H1 (cell line): Measurements from ENCODE around the gene LCAT. TPM values are rescaled to one million over a fixed set of nuclear protein-coding genes. Genes with fewer than 3 reads are reported as not detected.

Experiments
- CTCF ChIA-PET: fragments of 300-600 bp; sonication (Branson Sonifier 250); formaldehyde crosslinking; loops from one replicate; lab custom pipeline; 2021; ENCODE audit not compliant: partially characterized antibody; lab: Charles Lee
- POLR2A ChIA-PET: fragments of 300-600 bp; sonication (Branson Sonifier 250); formaldehyde crosslinking; loops from one replicate; lab custom pipeline; 2021; ENCODE audit warnings: inconsistent platforms; ENCODE audit not compliant: partially characterized antibody; lab: Charles Lee
- DNase-seq, 2 experiments: peaks; one replicate each; pipeline versions ENCODE4 v3.0.0 to v3.0.0-alpha.2; 2010 to 2022; ENCODE audit warnings: low spot score in 2 of 2, low read depth in 1 of 2, mixed read lengths in 1 of 2
- FAIRE-seq: peaks from 2 replicates; lab custom pipeline; 2011; peaks lifted over from hg19 to GRCh38; lab: Jason Lieb, UNC
- H2AFZ ChIP-seq: 2 replicates; pipeline ENCODE4 v1.8.1; 2012; ENCODE audit warnings: low read length, inconsistent platforms
- H2AK5ac ChIP-seq: 2 replicates; pipeline ENCODE4 v1.6.1; 2013; ENCODE audit warnings: low read depth, low read length
- H2BK120ac ChIP-seq: replicated peaks from 2 replicates; pipeline ENCODE3; 2013; ENCODE audit warnings: low read depth, low read length, inconsistent platforms
- H2BK12ac ChIP-seq: 2 replicates; pipeline ENCODE4 v1.6.1; 2013; ENCODE audit warnings: low read depth, low read length
- H2BK15ac ChIP-seq: 2 replicates; pipeline ENCODE4 v1.6.1; 2013; ENCODE audit warnings: low read length
- H2BK20ac ChIP-seq: 2 replicates; pipeline ENCODE4 v1.6.1; 2013; ENCODE audit warnings: low read length
- H2BK5ac ChIP-seq: 2 replicates; pipeline ENCODE4 v1.6.1; 2013; ENCODE audit warnings: low read depth, low read length
- H3K14ac ChIP-seq: 2 replicates; pipeline ENCODE4 v1.6.1; 2013; ENCODE audit warnings: inconsistent platforms; ENCODE audit not compliant: insufficient read length
- H3K18ac ChIP-seq: 2 replicates; pipeline ENCODE4 v1.6.1; 2013; ENCODE audit warnings: low read length; ENCODE audit errors: extremely low read depth
- H3K23ac ChIP-seq: 2 replicates; pipeline ENCODE4 v1.6.1; 2013; ENCODE audit warnings: inconsistent platforms; ENCODE audit not compliant: insufficient read length
- H3K23me2 ChIP-seq: 2 replicates; pipeline ENCODE4 v1.6.1; 2013; ENCODE audit warnings: low read depth, low read length
- H3K27ac ChIP-seq: 2 replicates; pipeline ENCODE4 v1.6.1; 2011; ENCODE audit warnings: low read depth, low read length, inconsistent platforms
- H3K27me3 ChIP-seq, 4 experiments: replicated peaks in 1 of 4; 1 replicate in 1 of 4; 2 replicates in 3 of 4; pipeline versions ENCODE4 v1.6.1 to v1.8.1; 2011 to 2013; ENCODE audit warnings: low read length in 3 of 4, mild to moderate bottlenecking in 3 of 4, inconsistent platforms in 2 of 4, mixed read lengths in 2 of 4, moderate library complexity in 1 of 4; ENCODE audit not compliant: control insufficient read depth in 3 of 4, insufficient read depth in 3 of 4; ENCODE audit errors: extremely low read depth in 1 of 4
- H3K36me3 ChIP-seq, 4 experiments: 2 replicates each; pipeline versions ENCODE4 v1.6.1 to v1.8.1; 2011 to 2013; ENCODE audit warnings: mild to moderate bottlenecking in 4 of 4, low read length in 3 of 4, moderate library complexity in 2 of 4, control low read depth in 1 of 4, inconsistent platforms in 1 of 4; ENCODE audit not compliant: insufficient read depth in 4 of 4, control insufficient read depth in 2 of 4
- H3K4ac ChIP-seq: replicated peaks from 2 replicates; pipeline ENCODE3; 2013; ENCODE audit warnings: low read length, low read depth, mixed read lengths, inconsistent platforms; ENCODE audit not compliant: insufficient read length
- H3K4me1 ChIP-seq, 4 experiments: replicated peaks in 1 of 4; 1 replicate in 1 of 4; 2 replicates in 3 of 4; pipeline versions ENCODE4 v1.6.1 to v1.8.1; 2011 to 2013; ENCODE audit warnings: low read length in 3 of 4, inconsistent platforms in 2 of 4, mixed read lengths in 1 of 4; ENCODE audit not compliant: insufficient read depth in 4 of 4, control insufficient read depth in 3 of 4
- H3K4me2 ChIP-seq, 2 experiments: 2 replicates each; pipeline versions ENCODE4 v1.6.1 to v1.8.1; 2011 to 2013; ENCODE audit warnings: low read depth in 2 of 2, low read length in 2 of 2, control low read depth in 1 of 2, inconsistent platforms in 1 of 2, mild to moderate bottlenecking in 1 of 2; ENCODE audit not compliant: insufficient read depth in 1 of 2
- H3K4me3 ChIP-seq, 4 experiments: fragments of 200-600, 300-600 bp in 1 of 4; sonication (generic), shearing (Covaris generic), sonication (Bioruptor Twin) in 1 of 4; 2 replicates each; pipeline versions ENCODE4 v1.5.1 to v1.8.1; 2011 to 2016; ENCODE audit warnings: low read length in 4 of 4, low read depth in 3 of 4, control low read depth in 2 of 4, inconsistent platforms in 2 of 4, mild to moderate bottlenecking in 2 of 4, mixed read lengths in 1 of 4, moderate library complexity in 1 of 4; ENCODE audit not compliant: insufficient read depth in 2 of 4; ENCODE audit errors: extremely low read depth in 1 of 4
- H3K56ac ChIP-seq: replicated peaks from 2 replicates; pipeline ENCODE3; 2013; ENCODE audit warnings: low read depth, mild to moderate bottlenecking, mixed read lengths, low read length, inconsistent platforms; ENCODE audit not compliant: insufficient read length
- H3K79me1 ChIP-seq: 2 replicates; pipeline ENCODE4 v1.6.1; 2013; ENCODE audit warnings: low read depth, low read length, control low read depth
- H3K79me2 ChIP-seq, 2 experiments: 2 replicates each; pipeline versions ENCODE4 v1.6.1 to v1.8.1; 2012 to 2013; ENCODE audit warnings: low read length in 2 of 2, mild to moderate bottlenecking in 2 of 2, inconsistent platforms in 1 of 2; ENCODE audit not compliant: insufficient read depth in 2 of 2, control insufficient read depth in 1 of 2
- H3K9ac ChIP-seq, 4 experiments: replicated peaks in 1 of 4; 1 replicate in 1 of 4; 2 replicates in 3 of 4; pipeline versions ENCODE4 v1.6.1 to v1.8.1; 2011 to 2013; ENCODE audit warnings: low read depth in 3 of 4, low read length in 3 of 4, control low read depth in 2 of 4, mild to moderate bottlenecking in 2 of 4, moderate library complexity in 2 of 4, inconsistent platforms in 1 of 4; ENCODE audit errors: extremely low read depth in 1 of 4
- H3K9me3 ChIP-seq, 2 experiments: 2 replicates each; pipeline versions ENCODE4 v1.6.1 to v1.8.1; 2012 to 2013; ENCODE audit warnings: mild to moderate bottlenecking in 2 of 2, moderate library complexity in 2 of 2, control low read depth in 1 of 2, inconsistent platforms in 1 of 2, low read depth in 1 of 2, low read length in 1 of 2, mixed read lengths in 1 of 2; ENCODE audit not compliant: insufficient read depth in 2 of 2
- H4K20me1 ChIP-seq, 2 experiments: replicated peaks in 1 of 2; 2 replicates each; pipeline versions ENCODE3 to v1.8.1; 2011 to 2013; ENCODE audit warnings: inconsistent platforms in 2 of 2, low read length in 2 of 2, mild to moderate bottlenecking in 1 of 2; ENCODE audit not compliant: insufficient read depth in 2 of 2, control insufficient read depth in 1 of 2
- H4K5ac ChIP-seq: 2 replicates; pipeline ENCODE4 v1.6.1; 2013; ENCODE audit warnings: low read length, low read depth, mixed read lengths, inconsistent platforms; ENCODE audit not compliant: insufficient read length
- H4K8ac ChIP-seq: 2 replicates; pipeline ENCODE4 v1.8.0; 2013; ENCODE audit warnings: mild to moderate bottlenecking, moderate library complexity, low read length, inconsistent platforms; ENCODE audit not compliant: insufficient read depth; ENCODE audit errors: extremely low read depth
- H4K91ac ChIP-seq: replicated peaks from 2 replicates; pipeline ENCODE3; 2013; ENCODE audit warnings: low read length, mixed read lengths, inconsistent platforms; ENCODE audit not compliant: insufficient read length
- ASH2L ChIP-seq: fragments of 200-600, 300-600 bp; sonication (generic); IDR thresholded peaks from one replicate; pipeline ENCODE4 v1.7.1; 2017; ENCODE audit warnings: low read length
- ATF2 ChIP-seq: IDR thresholded peaks from 2 replicates; pipeline ENCODE4 v1.6.1; 2012; ENCODE audit warnings: low read length, inconsistent platforms
- GTF2F1 ChIP-seq: IDR thresholded peaks from 2 replicates; pipeline ENCODE4 v1.6.1; 2012; ENCODE audit warnings: low read depth, low read length, improper control_type of control experiment, borderline replicate concordance
- PHF8 ChIP-seq: fragments of 200-600 bp; sonication (generic); conservative IDR thresholded peaks from 2 replicates; pipeline ENCODE4 v1.7.1; 2012; ENCODE audit warnings: low read depth, mild to moderate bottlenecking, inconsistent platforms, low read length, moderate library complexity
- RFX5 ChIP-seq: IDR thresholded peaks from 2 replicates; pipeline ENCODE4 v1.6.1; 2011; ENCODE audit warnings: low read depth, low read length, improper control_type of control experiment, borderline replicate concordance
- SIN3A ChIP-seq, 2 experiments: IDR thresholded peaks in 1 of 2; conservative IDR thresholded peaks in 1 of 2; 2 replicates each; pipeline ENCODE4 v1.6.1; 2011 to 2012; ENCODE audit warnings: low read length in 2 of 2, improper control_type of control experiment in 1 of 2, low read depth in 1 of 2, mild to moderate bottlenecking in 1 of 2
- ZNF274 ChIP-seq: IDR thresholded peaks from 2 replicates; pipeline ENCODE4 v1.7.0; 2012; ENCODE audit warnings: low read length, borderline replicate concordance; ENCODE audit errors: extremely low read depth
- WGBS, 2 experiments: shearing (Covaris generic) in 1 of 2; methylation state at CpG; one replicate each; pipeline versions ENCODE4 v1.1.6 to v1.1.7; 2013 to 2015; ENCODE audit warnings: low lambda C conversion rate in 2 of 2, mixed read lengths in 2 of 2, inconsistent platforms in 1 of 2, low coverage in 1 of 2, missing lambda C conversion rate in 1 of 2; ENCODE audit not compliant: insufficient replicate concordance in 2 of 2, insufficient coverage in 1 of 2, insufficient read length in 1 of 2; ENCODE audit errors: extremely low coverage in 1 of 2, missing lambda C conversion rate in 1 of 2; 5-methylcytosine and 5-hydroxymethylcytosine counted together
- polyA plus RNA-seq, 7 experiments: library from polyadenylated mRNA; depleted of rRNA in 3 of 7; stranded (reverse) in 5 of 7; unstranded in 2 of 7; fragments of >200 nt in 5 of 7; fragments of 200-250 nt in 2 of 7; gene quantifications; 1 replicate in 5 of 7; 2 replicates in 1 of 7; 4 replicates in 1 of 7; pipeline versions ENCODE4 v1.2.1 to v1.2.3, GENCODE V29; 2011 to 2013; ENCODE audit warnings: missing spikeins in 2 of 7, mixed read lengths in 2 of 7
- total RNA-seq: library from RNA; stranded (reverse); fragmentation: NEBNext Ultra II Directional; extraction: Animal tissue kit (Norgen Biotek cat#: 25700); gene quantifications from 2 replicates; pipeline ENCODE4 v1.2.1, GENCODE V29; 2021

The LCAT gene
- total and polyA plus RNA-seq, 2 of the 8 experiments (the other 6 are each of a cell fraction or from before 2014, with no cell fraction given), result 9.4 to 19.6 TPM

GRCh38 chr16:67907397-67908180 is 36.3 kb downstream of the LCAT start:
- Histone ChIP-seq H3K56ac (no peak overlapping the region), H2AFZ (no peak overlapping the region), H3K14ac (no peak overlapping the region), H3K4ac (no peak overlapping the region), H2BK120ac (no peak overlapping the region), H3K18ac (no peak overlapping the region), H3K23me2 (no peaks in the 10 kb centered on the region; the same call in 1 of the 2 replicates), H3K36me3 (peaks cover 0 to 17% (median 5%) of the 10 kb centered on the region in 4 experiments; a peak in 5 of 8 replicates), H3K4me1 (no peaks in the 10 kb centered on the region), H4K8ac (no peak overlapping the region), H3K9me3 (no peaks in the 10 kb centered on the region), H3K79me2 (no peaks in the 10 kb centered on the region), H2BK15ac (no peak overlapping the region), H3K4me2 (no peak overlapping the region), H3K9ac (no peak overlapping the region), H2BK20ac (no peak overlapping the region), H2AK5ac (no peak overlapping the region), H4K91ac (no peak overlapping the region), H4K5ac (no peak overlapping the region), H3K27me3 (no peaks in the 10 kb centered on the region), H2BK5ac (no peak overlapping the region), H3K27ac (no peak overlapping the region), H2BK12ac (no peak overlapping the region), H4K20me1 (peaks cover 2 to 4% of the 10 kb centered on the region in 2 experiments), H3K4me3 (no peak overlapping the region), H3K23ac (no peak overlapping the region), H3K79me1 (peaks cover 8% of the 10 kb centered on the region; the same call in 1 of the 2 replicates)
- no peak for TF ChIP-seq GTF2F1
- no peak for TF ChIP-seq SIN3A (conservative IDR thresholded peaks at IDR 0.05 in 1 of 2, IDR thresholded peaks at IDR 0.05 in 1 of 2; ENCODE audit: low read depth in 1 of 2, low read length in 2 of 2)
- TF ChIP-seq ZNF274, result no peak
- TF ChIP-seq PHF8, result no peak
- TF ChIP-seq RFX5, result no peak
- no peak for TF ChIP-seq ASH2L
- TF ChIP-seq ATF2, result no peak
- DNase-seq, result no peak
- 90% methylated on average over 11 of the region's 11 CpGs; no CpG with 5 or more reads in 1 of the 2 experiments for WGBS, 2 experiments
- no peak for FAIRE-seq
- CTCF ChIA-PET, result interaction anchor here (0.6 to 7.6 kb wide), 8 partner anchors 14 to 940 kb away, joined by 3 to 74 read pairs (median 4); partner anchors contain the start of genes CTRL, LCAT, NRN1L and PSKH1
- POLR2A ChIA-PET, result interaction anchor here (1.8 kb wide), 1 partner anchor 11 kb away, joined by 4 read pairs; no protein-coding TSS in a partner anchor
